Stimulated activated CD4-positive, alpha-beta T cell treated with anti-CD3 and anti-CD28 coated beads, Interleukin-1b, Interleukin-23, amount 100 ng/mL, for 48 hours (primary cell): ENCODE results near the gene EMP1.

Experiments
- DNase-seq: peaks from one replicate; pipeline ENCODE4 v3.0.0-alpha.2; 2020

Gene EMP1

GRCh38 chr12:13196130-13196921, at the start of gene EMP1:
TSS of gene EMP1 (plus strand) at chr12:13196726. CDS start at chr12:13211511, 14,785 bp downstream.
- DNase-seq: peak; percentile 86

DNA sequence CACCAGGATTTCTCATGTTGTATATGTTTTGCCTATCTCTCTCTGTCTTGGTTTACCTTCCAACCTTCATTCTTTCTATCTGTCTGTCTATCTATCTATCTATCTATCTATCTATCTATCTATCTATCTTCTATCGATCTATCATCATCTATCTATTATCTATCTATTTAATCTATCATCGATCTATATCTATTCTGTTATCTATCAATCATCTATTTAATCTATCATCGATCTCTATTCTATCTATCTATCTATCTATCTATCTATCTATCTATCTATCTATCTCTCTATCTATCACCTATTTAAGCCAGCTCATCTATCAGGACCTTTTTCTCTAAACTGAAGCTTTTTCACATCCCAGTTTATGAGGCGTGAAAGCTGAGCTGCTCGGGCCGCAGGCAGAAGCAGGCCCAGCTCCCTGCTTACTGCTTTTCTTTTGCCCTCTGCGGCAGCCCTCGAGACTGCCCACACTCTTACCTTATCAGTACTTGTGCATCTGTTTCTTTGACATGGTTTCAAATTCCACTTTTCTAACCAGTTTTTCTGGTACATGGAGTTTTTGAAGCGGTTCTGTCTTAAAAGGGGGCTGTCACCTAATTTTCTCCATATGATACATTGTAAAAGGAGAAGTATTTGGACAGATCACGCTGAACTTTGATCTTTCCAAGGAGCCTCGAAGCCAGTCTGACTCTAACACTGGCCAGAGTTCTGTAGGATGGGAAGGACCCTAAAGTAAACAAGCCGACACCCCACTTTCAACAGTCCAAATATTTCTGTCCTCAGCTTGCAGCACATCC, 48.6 kb upstream of the EMP1 start:
- no peak for DNase-seq

DNA sequence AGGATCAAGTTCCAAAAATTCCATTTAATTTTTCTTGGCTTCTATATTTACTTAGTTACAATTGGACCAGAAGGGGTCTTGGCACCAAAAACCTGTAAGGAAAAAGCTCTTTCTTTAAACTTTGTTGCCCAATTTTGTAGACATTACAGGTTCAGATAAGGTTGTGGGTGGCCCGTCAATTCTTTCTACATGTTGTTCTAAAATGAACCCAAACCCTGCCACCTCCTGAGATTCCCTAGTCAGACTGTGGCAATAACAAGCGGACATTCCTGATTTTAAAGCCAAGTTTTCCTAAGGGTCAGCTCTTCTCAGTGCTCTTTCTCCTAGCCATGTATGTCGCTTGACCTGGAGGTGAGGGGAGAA, 48.1 kb upstream of the EMP1 start:
- no peak for DNase-seq

- no peak for DNase-seq
Observed at GRCh38 chr12:13149411-13149810, 47.1 kb upstream of the EMP1 start.

GRCh38 chr12:13152281-13152680, 44.2 kb upstream of the EMP1 start:
- no peak for DNase-seq

- DNase-seq: no peak
Observed at GRCh38 chr12:13152756-13153155, 43.8 kb upstream of the EMP1 start.

DNA sequence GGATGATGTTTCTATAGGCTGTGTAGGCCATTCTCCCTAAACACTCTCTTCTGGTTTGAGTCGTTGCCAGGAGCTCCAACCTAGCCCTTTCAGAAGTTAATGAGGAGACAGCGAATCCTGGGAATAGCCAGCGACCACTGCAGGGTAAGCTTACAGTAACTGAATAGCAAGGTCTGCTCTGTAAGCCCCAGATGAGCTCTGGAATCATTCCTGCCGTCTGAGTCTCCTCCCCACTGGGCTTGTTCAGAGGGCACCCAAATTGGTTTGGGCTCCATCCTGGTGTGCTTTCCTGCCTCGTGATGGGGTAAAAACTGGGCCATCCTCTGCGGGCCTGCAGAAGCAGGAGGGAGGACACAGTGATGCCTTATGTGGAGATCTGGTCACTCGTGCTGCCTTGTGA, 43.3 kb upstream of the EMP1 start:
- DNase-seq: no peak

DNA sequence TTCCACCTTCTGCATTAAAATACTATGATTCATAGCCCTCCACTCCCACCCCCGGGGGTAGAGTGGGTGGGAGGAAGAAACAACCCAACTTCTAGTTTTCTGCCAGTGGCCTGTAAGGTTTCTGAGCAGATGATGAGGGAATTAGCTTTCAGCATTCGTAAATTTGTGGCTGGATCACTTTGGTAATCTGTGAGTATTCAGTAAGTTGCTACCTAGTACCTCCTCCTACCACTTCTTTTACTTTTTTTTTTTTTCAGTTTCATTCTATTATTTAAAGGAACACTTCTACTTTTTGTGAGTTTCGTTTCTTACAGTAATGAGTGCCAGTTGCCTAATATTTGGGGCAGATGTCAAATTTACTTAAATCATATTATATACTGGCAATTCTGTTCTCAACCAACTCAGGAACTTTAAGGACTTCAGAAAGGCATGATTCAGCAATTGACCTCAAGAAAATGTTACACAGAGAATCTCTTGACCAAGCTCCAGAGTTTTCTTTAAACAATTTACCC, 42.4 kb upstream of the EMP1 start:
- no peak for DNase-seq

- DNase-seq: no peak
Observed at GRCh38 chr12:13154831-13155230, 41.7 kb upstream of the EMP1 start.

GRCh38 chr12:13156277-13156676, 40.2 kb upstream of the EMP1 start:
- no peak for DNase-seq

GRCh38 chr12:13161172-13161571, 35.4 kb upstream of the EMP1 start:
- no peak for DNase-seq

DNA sequence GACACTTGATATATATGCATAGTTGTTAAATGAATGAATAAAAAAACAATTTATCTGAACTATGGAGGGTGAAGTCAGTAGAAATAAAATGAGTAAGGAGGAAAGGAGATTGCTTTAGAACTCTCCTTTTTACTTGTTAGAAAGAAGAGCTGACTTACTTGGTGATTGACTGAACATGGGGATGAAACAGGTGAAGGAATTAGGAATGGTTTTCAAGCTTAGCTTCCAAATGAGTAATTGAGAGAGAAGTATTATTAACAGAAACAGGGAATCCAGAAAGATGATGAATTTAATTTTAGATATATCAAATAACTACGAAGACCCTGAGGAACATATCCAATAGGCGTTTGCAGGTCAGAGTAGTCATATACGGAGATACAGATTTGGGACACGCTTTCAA, 33.6 kb upstream of the EMP1 start:
- no peak for DNase-seq

GRCh38 chr12:13163868-13164635, 32.5 kb upstream of the EMP1 start:
- DNase-seq: no peak

DNA sequence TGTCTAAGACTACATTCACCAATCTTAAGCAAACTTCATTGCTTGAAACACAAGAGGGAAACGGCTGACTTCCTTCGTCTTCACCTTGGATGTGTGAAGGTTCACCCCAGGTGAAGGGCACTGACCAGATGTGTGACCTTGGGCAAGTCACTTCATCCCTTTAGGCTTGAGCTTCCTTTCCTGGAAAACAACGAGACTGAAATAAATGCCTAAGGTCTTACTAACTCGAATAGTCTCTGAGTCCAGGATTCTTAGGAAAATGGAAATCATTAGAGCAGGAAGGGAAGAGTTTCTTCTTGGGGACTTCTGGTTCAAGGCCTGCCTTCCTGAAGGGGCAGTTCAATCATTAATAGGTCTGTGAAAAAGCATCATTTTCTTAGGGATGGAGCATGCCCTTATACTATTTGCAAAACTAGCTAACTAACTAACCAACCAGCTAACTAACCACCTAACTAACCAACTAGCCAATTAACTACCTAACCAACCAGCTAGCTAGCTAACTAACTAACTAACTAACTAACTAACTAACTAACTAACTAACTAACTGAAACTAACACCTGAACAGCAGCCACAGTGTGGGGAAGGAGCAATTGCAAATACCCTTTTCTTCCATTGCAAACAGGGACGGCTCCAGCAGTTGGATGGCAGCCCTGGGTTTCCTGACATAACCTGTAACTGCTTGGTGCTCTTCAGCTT, 31.5 kb upstream of the EMP1 start:
- no peak for DNase-seq

- DNase-seq: peak; percentile 88
Observed at GRCh38 chr12:13165617-13166041, 30.9 kb upstream of the EMP1 start.

GRCh38 chr12:13167226-13167625, 29.3 kb upstream of the EMP1 start:
- no peak for DNase-seq

- no peak for DNase-seq
Observed at GRCh38 chr12:13167906-13168305, 28.6 kb upstream of the EMP1 start.

DNA sequence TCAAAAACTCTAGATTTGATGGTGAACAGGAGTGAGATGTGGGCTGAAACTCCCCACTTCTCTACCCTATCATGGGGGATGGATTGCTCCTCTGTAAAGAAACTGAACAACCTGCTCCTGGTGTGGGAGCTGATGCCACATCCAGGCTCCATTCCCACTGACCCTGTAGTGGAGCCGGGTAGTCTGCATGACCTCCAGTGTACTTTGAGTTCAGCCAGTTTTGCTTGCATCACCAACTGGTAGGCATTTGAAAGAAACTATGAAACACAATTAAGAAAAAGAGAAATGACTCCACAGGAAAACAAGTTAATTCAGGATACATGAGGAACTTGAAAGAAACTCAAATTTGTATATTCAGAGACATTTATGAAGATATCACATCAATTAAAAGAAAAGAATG, 27.3 kb upstream of the EMP1 start:
- no peak for DNase-seq

DNA sequence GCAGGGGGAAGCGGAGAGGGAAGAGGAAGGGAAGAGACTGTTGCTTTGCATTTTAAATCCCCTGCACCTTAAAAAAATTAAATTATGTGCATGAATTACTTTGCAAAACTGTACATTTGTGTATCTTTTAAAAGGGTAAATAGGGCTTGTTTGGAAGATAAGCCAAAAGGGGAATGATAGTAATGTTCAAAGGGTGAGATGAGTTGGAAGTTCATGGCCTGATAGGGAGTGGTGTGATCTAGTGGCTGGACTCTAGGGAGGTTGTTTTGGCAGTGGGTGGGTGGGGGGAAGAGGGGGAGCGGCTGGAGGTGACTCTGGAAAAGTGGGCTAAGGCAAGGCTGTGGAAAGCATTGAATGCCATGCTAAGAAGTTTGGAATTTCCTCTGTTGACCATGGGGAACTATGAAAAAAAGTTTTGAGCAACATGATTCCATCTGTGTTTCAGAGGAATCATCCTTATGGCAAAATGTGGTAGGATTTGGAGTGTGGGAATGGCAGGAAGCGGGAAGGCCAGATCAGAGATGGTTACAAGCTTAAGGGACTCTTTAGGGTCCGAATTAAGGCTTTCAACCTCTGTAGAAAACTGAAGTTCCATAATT, 25.5 kb upstream of the EMP1 start:
- DNase-seq: no peak

DNA sequence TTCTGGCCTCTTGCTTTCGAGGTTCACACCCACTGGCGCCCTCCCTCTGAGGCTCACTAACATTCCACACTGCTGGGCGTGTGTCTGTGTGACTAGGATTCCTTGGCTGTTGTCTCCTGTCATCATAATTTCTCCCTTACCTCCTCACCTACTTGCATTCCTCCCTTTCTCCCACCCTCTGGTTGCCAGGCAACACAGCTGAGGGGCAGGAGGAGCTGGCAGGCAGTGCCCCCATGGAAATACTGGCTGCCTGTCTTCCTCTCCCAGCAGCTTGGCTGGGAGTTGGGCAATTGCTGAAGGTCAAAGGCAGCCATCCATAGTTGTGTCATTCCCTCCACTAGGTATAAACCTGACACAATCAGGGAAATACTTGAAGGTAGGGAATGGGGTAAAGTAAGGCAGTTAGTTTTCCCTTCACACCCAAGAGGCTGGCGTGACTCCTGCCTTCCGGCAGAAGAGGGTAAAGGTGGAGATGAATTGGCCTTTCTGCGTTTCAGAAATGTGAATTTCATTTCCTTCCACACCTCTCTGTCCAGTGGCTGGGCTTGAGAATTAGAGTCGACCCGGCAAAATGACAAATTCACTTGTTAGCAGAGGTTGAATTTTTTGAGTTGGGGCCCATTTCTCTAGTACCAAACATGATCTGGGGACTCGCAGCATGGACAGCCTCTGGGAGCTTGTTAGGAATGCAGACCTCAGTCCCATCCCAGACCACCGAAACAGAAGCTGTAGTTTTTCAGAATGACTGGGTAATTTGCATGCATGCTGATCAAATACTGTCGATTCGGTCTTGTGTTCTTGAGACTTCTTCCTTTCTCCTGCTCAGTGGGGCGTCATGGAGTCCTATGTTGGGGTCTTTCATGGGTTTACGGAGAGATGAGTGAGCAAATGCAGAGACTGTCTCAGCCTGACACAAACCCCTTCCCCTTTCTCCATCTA, 24.3 kb upstream of the EMP1 start:
- no peak for DNase-seq
